Thyroid gland (tissue), 4 donors: Measurements from ENCODE around the gene GADD45A.

ENCODE experiments used
- CTCF ChIP-seq, 6 experiments: fragments of 200-600 bp in 3 of 6; fragments of 450-650 bp in 3 of 6; sonication (generic) in 3 of 6; IDR thresholded peaks; one replicate each; pipeline ENCODE4 v1.5.1; 2016 to 2019; ENCODE audit warnings: antibody characterized with exemption in 6 of 6, mild to moderate bottlenecking in 2 of 6, inconsistent platforms in 1 of 6, moderate library complexity in 1 of 6
- POLR2A ChIP-seq, 2 donors: fragments of 450-650 bp; IDR thresholded peaks; one replicate each; pipeline ENCODE4 v1.6.1; 2017; ENCODE audit warnings: antibody characterized with exemption in 2 of 2, mild to moderate bottlenecking in 2 of 2, moderate library complexity in 1 of 2

GRCh38 chr1:67677408-67677807 lies 7.6 kb upstream of the GADD45A start:
- no peak for TF ChIP-seq POLR2A (IDR thresholded peaks at IDR 0.05)
- TF ChIP-seq CTCF (IDR thresholded peaks at IDR 0.05), result no peak
